ENCODE data around the gene ANKRD45.
"Not testable (repeated sequence)": the region's sequence is repeated elsewhere in the genome, so short reads cannot be mapped to it uniquely, and the experiment has no call there.

ANKRD45 gene

DNA sequence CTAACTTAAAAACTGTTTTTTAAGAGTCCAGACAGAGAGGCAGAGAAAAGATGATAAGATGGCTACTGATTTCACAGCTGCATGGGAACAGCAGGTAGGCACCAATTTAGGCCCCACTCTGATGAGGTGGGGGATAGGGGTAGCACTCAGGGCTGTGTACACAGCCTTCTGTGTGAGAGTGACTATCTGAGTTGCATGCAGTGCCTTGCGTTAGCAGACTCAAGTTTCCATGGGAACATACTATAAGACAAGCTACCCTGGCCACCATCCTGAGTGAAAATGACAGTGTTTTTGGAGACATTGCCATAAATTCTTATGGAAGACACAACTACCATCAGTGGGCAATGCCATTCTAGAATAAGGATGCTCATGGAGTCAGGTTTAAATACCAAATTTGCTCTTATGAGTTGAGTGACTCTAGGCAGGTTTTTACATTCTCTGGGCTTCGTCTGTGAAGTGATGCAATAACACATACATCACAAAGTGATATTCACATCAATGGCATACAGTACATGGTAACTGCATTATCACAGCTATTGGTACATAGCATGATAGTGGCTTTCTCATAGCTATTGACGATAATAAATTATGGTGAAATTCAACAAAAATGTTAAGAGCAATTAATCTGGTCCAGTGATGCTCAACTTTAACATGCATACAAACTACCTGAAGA, 97.3 kb downstream of the ANKRD45 start:
- no peak for DNase-seq (ENCODE audit: low read depth in 2 of 2)

GRCh38 chr1:173570370-173571007, 99.2 kb downstream of the ANKRD45 start:
- no peak for DNase-seq (ENCODE audit: low read depth in 2 of 2)

- DNase-seq (ENCODE audit: low read depth in 2 of 2), result no peak
Measured at GRCh38 chr1:173568483-173568882, 101.2 kb downstream of the ANKRD45 start.

GRCh38 chr1:173563846-173564245, 105.8 kb downstream of the ANKRD45 start:
- not testable (repeated sequence) for DNase-seq (ENCODE audit: low read depth in 2 of 2)

- DNase-seq (ENCODE audit: low read depth in 2 of 2), result no peak
Measured at GRCh38 chr1:173562813-173563212, 106.8 kb downstream of the ANKRD45 start.

GRCh38 chr1:173561263-173561662, 108.4 kb downstream of the ANKRD45 start:
- no peak for DNase-seq (ENCODE audit: low read depth in 2 of 2)

- DNase-seq (ENCODE audit: low read depth in 2 of 2), result no peak
Measured at GRCh38 chr1:173560285-173560880, 109.3 kb downstream of the ANKRD45 start.

All from activated CD4-positive, alpha-beta T cell treated with anti-CD3 and anti-CD28 coated beads for 24 hours (primary cell).